HFFc6 (cell line): ENCODE data around the gene SIX1. TPM values are rescaled to one million over a fixed set of nuclear protein-coding genes. Genes with fewer than 3 reads are reported as not detected.

ENCODE experiments used
- DNase-seq: peaks from one replicate; pipeline ENCODE4 v3.0.0-alpha.2; 2018
- H3K27ac Mint-ChIP-seq: 2 replicates; pipeline ENCODE4 v1.8.0; 2020; ENCODE audit warnings: mild to moderate bottlenecking, mixed read lengths
- H3K27me3 Mint-ChIP-seq: 2 replicates; pipeline ENCODE4 v1.8.0; 2021; ENCODE audit warnings: mild to moderate bottlenecking, moderate library complexity, mixed read lengths; ENCODE audit not compliant: insufficient read depth
- H3K36me3 Mint-ChIP-seq: 2 replicates; pipeline ENCODE4 v1.8.0; 2021; ENCODE audit warnings: low read depth, mixed read lengths
- H3K4me1 Mint-ChIP-seq: 2 replicates; pipeline ENCODE4 v1.8.0; 2020; ENCODE audit warnings: low read depth, mixed read lengths
- H3K4me3 Mint-ChIP-seq: 2 replicates; pipeline ENCODE4 v1.8.0; 2020; ENCODE audit warnings: mild to moderate bottlenecking, moderate library complexity, mixed read lengths
- H3K9me3 Mint-ChIP-seq: 2 replicates; pipeline ENCODE4 v1.8.0; 2020; ENCODE audit warnings: mild to moderate bottlenecking, mixed read lengths
- CTCF ChIP-seq: fragments of 200-600 bp; sonication (generic); IDR thresholded peaks from 2 replicates; pipeline ENCODE4 v1.5.0; 2021; ENCODE audit warnings: antibody characterized with exemption, mild to moderate bottlenecking
- total RNA-seq, 6 experiments: library from RNA; stranded (reverse); fragmentation: NEBNext Ultra II Directional; extraction: Animal tissue kit (Norgen Biotek cat#: 25700); gene quantifications; 2 replicates in 1 of 6; 3 replicates in 5 of 6; pipeline ENCODE4 v1.2.3, GENCODE V29; 2021

The SIX1 gene
- total RNA-seq, 6 experiments from 2014 or later: 5.0 to 6.0 (median 5.4) TPM

- peaks cover 76% of the 10 kb centered on the region for H3K4me1 Mint-ChIP-seq
- peaks cover 22% of the 10 kb centered on the region for H3K27me3 Mint-ChIP-seq
- H3K36me3 Mint-ChIP-seq: no peaks in the 10 kb centered on the region
- no peak for TF ChIP-seq CTCF
- no peaks in the 10 kb centered on the region for H3K9me3 Mint-ChIP-seq
- no peak for DNase-seq
- H3K4me3 Mint-ChIP-seq: peak overlapping the region; percentile 95
- peak overlapping the region; percentile 84 for H3K27ac Mint-ChIP-seq
These were observed 1.4 kb downstream of the SIX1 start for GRCh38 chr14:60647837-60648248.

GRCh38 chr14:60647081-60647836 lies 2.0 kb downstream of the SIX1 start:
- H3K4me3 Mint-ChIP-seq: peak overlapping the region; percentile 95
- no peaks in the 10 kb centered on the region for H3K9me3 Mint-ChIP-seq
- DNase-seq: peak; percentile 48
- TF ChIP-seq CTCF: no peak
- peaks cover 20% of the 10 kb centered on the region for H3K27me3 Mint-ChIP-seq
- peak overlapping the region; percentile 84 for H3K27ac Mint-ChIP-seq
- H3K36me3 Mint-ChIP-seq: no peaks in the 10 kb centered on the region
- peaks cover 74% of the 10 kb centered on the region for H3K4me1 Mint-ChIP-seq

GRCh38 chr14:60646226-60646818 lies 3.0 kb downstream of the SIX1 start:
- Mint-ChIP-seq H3K36me3 (no peaks in the 10 kb centered on the region), H3K27ac (peak overlapping the region; percentile 84), H3K9me3 (no peaks in the 10 kb centered on the region), H3K4me1 (peaks cover 64% of the 10 kb centered on the region), H3K27me3 (peaks cover 13% of the 10 kb centered on the region), H3K4me3 (peak overlapping the region; percentile 95)
- no peak for TF ChIP-seq CTCF
- DNase-seq: no peak

GRCh38 chr14:60645126-60645741 lies 4.0 kb downstream of the SIX1 start:
- no peaks in the 10 kb centered on the region for H3K36me3 Mint-ChIP-seq
- H3K27me3 Mint-ChIP-seq: peaks cover 7% of the 10 kb centered on the region; the same call in 1 of the 2 replicates
- H3K4me3 Mint-ChIP-seq: peak overlapping the region; percentile 95; the same call in 1 of the 2 replicates
- H3K9me3 Mint-ChIP-seq: no peaks in the 10 kb centered on the region
- TF ChIP-seq CTCF: no peak
- no peak overlapping the region; the same call in 1 of the 2 replicates for H3K27ac Mint-ChIP-seq
- DNase-seq: no peak
- peaks cover 57% of the 10 kb centered on the region for H3K4me1 Mint-ChIP-seq

GRCh38 chr14:60644666-60645065 lies 4.6 kb downstream of the SIX1 start:
- Mint-ChIP-seq H3K27me3 (peaks cover 4% of the 10 kb centered on the region; the same call in 1 of the 2 replicates), H3K4me3 (no peak overlapping the region), H3K27ac (no peak overlapping the region; the same call in 1 of the 2 replicates), H3K4me1 (peaks cover 51% of the 10 kb centered on the region), H3K36me3 (no peaks in the 10 kb centered on the region), H3K9me3 (no peaks in the 10 kb centered on the region)
- DNase-seq: no peak
- no peak for TF ChIP-seq CTCF
